A549 (cell line): Measurements from ENCODE around the gene FAT3.

ENCODE experiments used
- NFE2L2 ChIP-seq: fragments of 150-350 bp; conservative IDR thresholded peaks from 2 replicates; pipeline ENCODE4 v1.6.1; 2014; ENCODE audit warnings: low read length
- TF ChIP-seq, protein P1 (sequence below): fragments of >200 bp; sonication (Bioruptor Twin); formaldehyde crosslinking; IDR thresholded peaks from 3 replicates; pipeline ENCODE4 v1.5.1; 2016

DNA sequence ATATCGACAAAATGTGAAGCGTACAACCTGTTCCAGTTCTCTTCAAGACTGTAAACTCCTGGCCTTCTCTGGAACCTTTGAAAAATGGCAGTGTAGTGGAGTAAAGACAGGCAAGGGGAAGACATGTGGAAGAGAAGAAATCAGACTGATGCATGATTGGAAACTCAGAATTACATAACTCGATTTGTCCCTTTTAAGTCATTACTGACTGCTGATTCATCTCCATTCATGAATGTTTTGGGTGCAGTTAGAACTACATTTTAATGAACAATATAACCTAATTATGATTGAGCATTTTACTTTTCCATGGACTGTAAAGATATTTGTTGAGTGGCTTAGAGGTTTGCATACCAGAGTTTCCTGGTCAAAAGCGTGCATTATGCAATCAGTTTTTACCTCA lies 32.9 kb downstream of the FAT3 start:
- TF ChIP-seq, protein P1, sequence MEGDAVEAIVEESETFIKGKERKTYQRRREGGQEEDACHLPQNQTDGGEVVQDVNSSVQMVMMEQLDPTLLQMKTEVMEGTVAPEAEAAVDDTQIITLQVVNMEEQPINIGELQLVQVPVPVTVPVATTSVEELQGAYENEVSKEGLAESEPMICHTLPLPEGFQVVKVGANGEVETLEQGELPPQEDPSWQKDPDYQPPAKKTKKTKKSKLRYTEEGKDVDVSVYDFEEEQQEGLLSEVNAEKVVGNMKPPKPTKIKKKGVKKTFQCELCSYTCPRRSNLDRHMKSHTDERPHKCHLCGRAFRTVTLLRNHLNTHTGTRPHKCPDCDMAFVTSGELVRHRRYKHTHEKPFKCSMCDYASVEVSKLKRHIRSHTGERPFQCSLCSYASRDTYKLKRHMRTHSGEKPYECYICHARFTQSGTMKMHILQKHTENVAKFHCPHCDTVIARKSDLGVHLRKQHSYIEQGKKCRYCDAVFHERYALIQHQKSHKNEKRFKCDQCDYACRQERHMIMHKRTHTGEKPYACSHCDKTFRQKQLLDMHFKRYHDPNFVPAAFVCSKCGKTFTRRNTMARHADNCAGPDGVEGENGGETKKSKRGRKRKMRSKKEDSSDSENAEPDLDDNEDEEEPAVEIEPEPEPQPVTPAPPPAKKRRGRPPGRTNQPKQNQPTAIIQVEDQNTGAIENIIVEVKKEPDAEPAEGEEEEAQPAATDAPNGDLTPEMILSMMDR, result no peak
- TF ChIP-seq NFE2L2, result no peak
